ENCODE measurements around the gene NAGA.

NAGA gene

GRCh38 chr22:42033263-42034181, 37.1 kb downstream of the NAGA start:
- TF ChIP-seq CTCF (IDR thresholded peaks at IDR 0.05; ENCODE audit: low read length, missing control alignments), result no peak
- H3K4me3 ChIP-seq (replicated peaks; ENCODE audit: low read depth, low read length), result no peak overlapping the region
- no peak for DNase-seq (ENCODE audit: low read depth)

DNA sequence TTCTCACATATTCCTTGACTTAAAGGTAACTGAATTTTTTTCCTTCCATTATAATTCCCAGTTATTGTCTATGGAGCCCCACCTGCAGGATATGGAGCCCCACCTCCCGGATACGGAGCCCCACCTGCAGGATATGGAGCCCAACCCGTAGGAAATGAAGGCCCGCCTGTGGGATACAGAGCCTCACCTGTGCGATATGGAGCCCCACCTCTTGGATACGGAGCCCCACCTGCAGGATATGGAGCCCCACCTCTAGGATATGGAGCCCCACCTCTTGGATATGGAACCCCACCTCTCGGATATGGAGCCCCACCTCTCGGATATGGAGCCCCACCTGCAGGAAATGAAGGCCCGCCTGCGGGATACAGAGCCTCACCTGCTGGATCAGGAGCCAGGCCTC, 43.9 kb downstream of the NAGA start:
- no peak overlapping the region for H3K4me3 ChIP-seq (replicated peaks; ENCODE audit: low read depth, low read length)
- no peak for TF ChIP-seq CTCF (IDR thresholded peaks at IDR 0.05; ENCODE audit: low read length, missing control alignments)
- no peak for DNase-seq (ENCODE audit: low read depth)

DNA sequence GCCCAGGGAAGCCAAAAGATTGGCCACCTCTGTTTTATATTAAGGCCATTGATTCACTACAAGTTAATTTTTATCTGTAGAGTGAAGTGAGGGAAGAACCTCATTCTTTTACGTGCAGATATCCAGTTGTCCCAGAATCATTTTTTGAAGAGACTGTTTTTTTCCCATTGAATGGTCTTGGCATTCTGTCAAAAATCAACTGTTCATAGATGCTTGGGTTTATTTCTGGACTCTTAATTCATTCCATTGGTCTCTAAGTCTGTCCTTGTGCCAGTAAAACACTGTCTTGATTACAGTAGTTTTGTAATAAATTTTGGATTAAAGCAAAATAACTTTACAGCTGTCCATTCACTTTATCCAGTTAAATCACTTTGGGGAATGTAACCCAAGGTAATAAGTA, 45.2 kb downstream of the NAGA start:
- DNase-seq (ENCODE audit: low read depth), result no peak
- TF ChIP-seq CTCF (IDR thresholded peaks at IDR 0.05; ENCODE audit: low read length, missing control alignments), result no peak
- no peak overlapping the region for H3K4me3 ChIP-seq (replicated peaks; ENCODE audit: low read depth, low read length)

DNA sequence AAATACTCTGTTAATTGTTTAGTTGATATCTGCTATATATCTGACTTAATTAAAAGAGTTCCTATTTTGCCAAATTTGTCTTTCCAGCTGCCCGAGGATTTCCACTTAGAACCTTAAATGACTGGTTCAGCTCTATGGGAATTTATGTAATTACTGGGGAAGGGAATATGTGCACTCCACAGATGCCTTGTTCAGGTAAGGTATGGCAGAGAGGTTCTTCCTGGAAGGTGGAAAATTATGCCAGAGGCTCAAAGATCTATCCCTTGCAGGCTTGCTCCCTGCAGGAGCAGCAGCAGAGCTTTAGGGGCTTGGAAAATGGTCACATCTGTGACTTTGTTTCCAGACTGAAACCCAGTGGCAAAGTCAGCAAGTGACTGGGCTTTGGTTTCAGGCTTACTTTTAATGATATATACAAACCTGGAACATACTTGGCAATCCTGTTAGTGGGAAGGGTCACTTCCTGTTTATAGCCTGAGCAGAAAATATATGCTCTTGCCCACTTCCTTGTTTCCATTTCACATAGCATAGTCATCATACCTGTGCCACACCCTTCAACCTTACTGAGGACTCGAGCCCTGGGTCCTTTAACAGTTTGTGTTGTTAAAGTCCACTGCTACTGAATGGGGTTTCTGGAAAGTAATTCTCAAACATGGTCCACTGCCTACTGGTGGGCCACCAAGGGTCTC, 48.3 kb downstream of the NAGA start:
- no peak overlapping the region for H3K4me3 ChIP-seq (replicated peaks; ENCODE audit: low read depth, low read length)
- no peak for DNase-seq (ENCODE audit: low read depth)
- no peak for TF ChIP-seq CTCF (IDR thresholded peaks at IDR 0.05; ENCODE audit: low read length, missing control alignments)

DNA sequence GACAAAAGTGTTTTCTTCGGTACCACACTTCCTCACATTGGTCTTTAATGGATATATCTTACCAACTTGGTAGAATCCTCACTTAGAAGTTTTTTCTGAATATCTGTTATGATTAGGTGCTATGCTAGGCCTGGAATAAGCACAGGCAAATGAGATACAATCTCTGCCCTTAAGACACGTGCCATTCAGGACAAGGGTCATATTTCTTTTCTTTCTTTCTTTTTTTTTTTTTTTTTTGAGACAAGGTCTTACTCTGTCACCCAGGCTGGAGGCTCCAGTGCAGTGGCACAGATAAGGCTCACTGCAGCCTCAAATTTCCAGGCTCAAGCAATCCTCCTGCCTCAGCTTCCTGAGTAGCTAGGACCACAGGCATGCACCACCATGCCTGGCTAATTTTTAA, 49.0 kb downstream of the NAGA start:
- H3K4me3 ChIP-seq (replicated peaks; ENCODE audit: low read depth, low read length), result no peak overlapping the region
- DNase-seq (ENCODE audit: low read depth), result no peak
- no peak for TF ChIP-seq CTCF (IDR thresholded peaks at IDR 0.05; ENCODE audit: low read length, missing control alignments)

- DNase-seq (ENCODE audit: low read depth), result no peak
- no peak overlapping the region for H3K4me3 ChIP-seq (replicated peaks; ENCODE audit: low read depth, low read length)
- no peak for TF ChIP-seq CTCF (IDR thresholded peaks at IDR 0.05; ENCODE audit: low read length, missing control alignments)
These were observed 52.4 kb downstream of the NAGA start for GRCh38 chr22:42018224-42018623.

All from fibroblast of pulmonary artery (primary cell).